Bronchial epithelial cell (primary cell): ENCODE data around the gene LDLRAD3. TPM values are rescaled to one million over a fixed set of nuclear protein-coding genes. Genes with fewer than 3 reads are reported as not detected.

Source experiments
- DNase-seq: peaks from one replicate; pipeline ENCODE4 v3.0.0-alpha.2; 2010; ENCODE audit warnings: low read depth
- FAIRE-seq: peaks from 2 replicates; lab custom pipeline; 2011; peaks lifted over from hg19 to GRCh38; lab: Jason Lieb, UNC
- H3K27me3 ChIP-seq: 2 replicates; pipeline ENCODE4 v1.5.1; 2011; ENCODE audit warnings: low read length; ENCODE audit not compliant: control insufficient read depth, insufficient read depth
- H3K36me3 ChIP-seq: 2 replicates; pipeline ENCODE4 v1.5.1; 2011; ENCODE audit warnings: low read length; ENCODE audit not compliant: control insufficient read depth, insufficient read depth
- H3K4me3 ChIP-seq: 2 replicates; pipeline ENCODE4 v1.5.1; 2011; ENCODE audit warnings: mild to moderate bottlenecking, low read depth, low read length, control low read depth
- total RNA-seq: library from RNA; depleted of rRNA; stranded (reverse); fragments of >200 nt; gene quantifications from 2 replicates; pipeline ENCODE4 v1.2.1, GENCODE V29; 2014
- TF ChIP-seq, protein P1 (sequence below): IDR thresholded peaks from 2 replicates; pipeline ENCODE4 v1.5.1; 2011; ENCODE audit warnings: mild to moderate bottlenecking, moderate library complexity, low read length, control low read depth, inconsistent platforms; ENCODE audit not compliant: insufficient read depth, severe bottlenecking

The LDLRAD3 gene, protein sequence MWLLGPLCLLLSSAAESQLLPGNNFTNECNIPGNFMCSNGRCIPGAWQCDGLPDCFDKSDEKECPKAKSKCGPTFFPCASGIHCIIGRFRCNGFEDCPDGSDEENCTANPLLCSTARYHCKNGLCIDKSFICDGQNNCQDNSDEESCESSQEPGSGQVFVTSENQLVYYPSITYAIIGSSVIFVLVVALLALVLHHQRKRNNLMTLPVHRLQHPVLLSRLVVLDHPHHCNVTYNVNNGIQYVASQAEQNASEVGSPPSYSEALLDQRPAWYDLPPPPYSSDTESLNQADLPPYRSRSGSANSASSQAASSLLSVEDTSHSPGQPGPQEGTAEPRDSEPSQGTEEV
- 4.7 and 6.3 TPM in 2 replicates for total RNA-seq

DNA sequence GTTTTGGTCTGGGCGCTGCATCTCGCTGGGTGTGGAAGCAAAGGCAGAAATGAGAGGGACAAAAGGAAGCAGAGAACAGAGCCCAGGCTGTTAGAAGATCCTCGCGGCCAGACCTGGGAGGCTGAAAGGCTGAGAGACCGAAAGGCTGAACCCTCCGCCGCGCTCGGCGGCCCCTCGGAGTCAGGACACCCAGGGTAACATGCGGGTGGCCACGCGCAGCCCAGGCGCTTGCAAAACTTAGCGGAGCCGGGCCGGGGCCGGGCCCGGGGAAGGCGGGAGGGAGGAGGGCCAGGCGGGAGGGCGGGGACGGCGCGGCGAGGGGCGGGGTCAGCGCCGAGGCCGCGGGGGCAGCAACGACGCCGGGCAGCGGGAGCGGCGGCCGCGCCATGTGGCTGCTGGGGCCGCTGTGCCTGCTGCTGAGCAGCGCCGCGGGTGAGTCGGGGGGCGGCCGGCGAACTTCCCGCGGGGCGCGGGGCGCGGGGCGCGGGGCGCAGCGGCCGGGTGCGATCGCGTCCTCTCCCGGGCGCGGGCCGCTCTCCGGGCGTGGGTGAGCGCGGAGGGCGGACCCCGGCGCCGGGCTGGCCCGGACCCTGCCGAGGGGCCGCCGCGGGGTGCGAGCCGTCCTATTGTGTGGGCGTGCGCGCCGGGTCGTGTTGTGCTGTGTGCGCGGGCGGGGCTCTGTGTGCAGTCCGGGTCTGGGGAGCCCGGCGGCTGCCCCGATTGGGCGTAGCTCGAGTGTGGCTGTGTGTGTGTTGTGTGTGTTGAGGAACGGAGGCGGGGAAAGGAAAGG lies at the start of gene LDLRAD3:
Gene LDLRAD3, plus strand, starts transcription at position 350 of the 790 bp plus-strand sequence. Its CDS starts 37 bp downstream, at position 387.
- TF ChIP-seq, protein P1, sequence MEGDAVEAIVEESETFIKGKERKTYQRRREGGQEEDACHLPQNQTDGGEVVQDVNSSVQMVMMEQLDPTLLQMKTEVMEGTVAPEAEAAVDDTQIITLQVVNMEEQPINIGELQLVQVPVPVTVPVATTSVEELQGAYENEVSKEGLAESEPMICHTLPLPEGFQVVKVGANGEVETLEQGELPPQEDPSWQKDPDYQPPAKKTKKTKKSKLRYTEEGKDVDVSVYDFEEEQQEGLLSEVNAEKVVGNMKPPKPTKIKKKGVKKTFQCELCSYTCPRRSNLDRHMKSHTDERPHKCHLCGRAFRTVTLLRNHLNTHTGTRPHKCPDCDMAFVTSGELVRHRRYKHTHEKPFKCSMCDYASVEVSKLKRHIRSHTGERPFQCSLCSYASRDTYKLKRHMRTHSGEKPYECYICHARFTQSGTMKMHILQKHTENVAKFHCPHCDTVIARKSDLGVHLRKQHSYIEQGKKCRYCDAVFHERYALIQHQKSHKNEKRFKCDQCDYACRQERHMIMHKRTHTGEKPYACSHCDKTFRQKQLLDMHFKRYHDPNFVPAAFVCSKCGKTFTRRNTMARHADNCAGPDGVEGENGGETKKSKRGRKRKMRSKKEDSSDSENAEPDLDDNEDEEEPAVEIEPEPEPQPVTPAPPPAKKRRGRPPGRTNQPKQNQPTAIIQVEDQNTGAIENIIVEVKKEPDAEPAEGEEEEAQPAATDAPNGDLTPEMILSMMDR, result no peak
- Histone ChIP-seq H3K4me3 (peak within 1 kb of the TSS; percentile 54), H3K27me3 (no peaks in the 10 kb centered on the region), H3K36me3 (no peaks in the 10 kb centered on the region)
- no peak for FAIRE-seq
- peak; percentile 48 for DNase-seq

DNA sequence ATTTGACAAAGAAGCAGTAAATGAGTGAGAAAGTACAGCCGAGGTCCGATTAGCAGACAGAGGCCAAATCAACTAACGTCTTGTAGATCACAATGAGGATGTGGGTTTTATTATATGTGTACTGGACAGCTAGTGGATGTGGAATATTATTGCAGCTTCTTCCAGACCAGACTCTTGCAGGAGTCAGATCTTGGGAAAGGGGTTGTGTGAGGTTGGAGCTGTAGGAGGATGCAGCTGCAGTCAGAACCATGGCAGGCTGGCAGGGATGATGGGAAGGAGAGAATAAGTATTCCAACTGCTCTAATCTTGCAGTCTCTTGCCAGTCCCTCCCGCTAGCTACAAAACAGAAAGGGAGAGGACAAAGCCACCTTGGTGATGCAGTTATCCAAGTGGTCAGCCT lies 46.8 kb upstream of the LDLRAD3 start:
- H3K27me3 ChIP-seq, result peaks cover 3% of the 10 kb centered on the region
- TF ChIP-seq, protein P1, result no peak
- H3K36me3 ChIP-seq, result no peaks in the 10 kb centered on the region
- DNase-seq, result no peak
- no peak overlapping the region for H3K4me3 ChIP-seq
- FAIRE-seq, result no peak

DNA sequence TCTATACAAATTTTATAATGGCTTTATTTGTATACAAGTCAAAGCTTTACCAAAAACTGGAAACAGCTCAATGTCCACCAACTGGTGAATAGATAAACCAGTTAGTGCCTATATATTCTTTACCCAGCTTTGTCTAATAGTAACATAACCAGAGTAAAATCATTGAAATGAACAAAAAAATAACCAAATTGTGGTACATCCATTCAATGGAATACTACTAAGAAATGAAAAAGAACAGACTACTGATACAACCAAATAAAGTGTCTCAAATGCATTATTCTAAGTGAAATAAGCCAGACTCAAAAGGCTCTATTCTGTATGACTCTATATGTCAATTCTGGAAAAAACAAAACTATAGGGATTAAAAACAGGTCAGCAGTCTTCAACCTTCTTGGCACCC lies 40.9 kb upstream of the LDLRAD3 start:
- Histone ChIP-seq H3K4me3 (no peak overlapping the region), H3K36me3 (no peaks in the 10 kb centered on the region), H3K27me3 (no peaks in the 10 kb centered on the region)
- FAIRE-seq (no peak), DNase-seq (no peak)
- TF ChIP-seq, protein P1, result no peak

DNA sequence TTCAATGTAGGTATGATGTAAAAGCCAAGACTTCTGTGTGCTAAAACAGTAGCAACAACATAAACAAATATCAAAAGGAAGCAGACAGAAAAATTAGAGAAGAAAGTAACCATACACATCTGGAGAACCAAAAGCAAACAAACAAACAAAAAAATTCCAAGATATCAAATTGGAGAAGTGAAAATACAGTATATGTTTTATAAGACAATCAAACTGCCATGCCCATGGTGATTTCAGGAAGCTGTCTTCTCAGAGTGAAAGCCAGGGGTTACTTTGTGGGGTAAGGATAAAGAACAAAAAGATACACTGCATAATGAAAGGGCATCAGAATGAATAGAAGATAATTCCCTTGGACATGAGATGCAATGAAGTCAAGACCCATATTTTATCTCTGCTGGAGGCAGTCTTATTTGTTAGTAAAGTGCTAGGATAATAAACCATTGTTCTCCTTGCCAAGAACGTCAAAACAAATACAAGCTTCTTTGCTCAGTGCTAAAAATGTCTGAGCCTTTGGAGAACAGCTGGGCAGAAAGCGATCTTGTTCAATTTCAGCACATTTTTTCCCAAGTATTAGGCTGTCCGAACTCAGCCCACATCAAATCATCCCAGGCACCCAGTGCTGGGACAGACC lies 38.1 kb upstream of the LDLRAD3 start:
- Histone ChIP-seq H3K27me3 (no peaks in the 10 kb centered on the region), H3K36me3 (no peaks in the 10 kb centered on the region), H3K4me3 (no peak overlapping the region)
- no peak for FAIRE-seq
- TF ChIP-seq, protein P1, result no peak
- no peak for DNase-seq

DNA sequence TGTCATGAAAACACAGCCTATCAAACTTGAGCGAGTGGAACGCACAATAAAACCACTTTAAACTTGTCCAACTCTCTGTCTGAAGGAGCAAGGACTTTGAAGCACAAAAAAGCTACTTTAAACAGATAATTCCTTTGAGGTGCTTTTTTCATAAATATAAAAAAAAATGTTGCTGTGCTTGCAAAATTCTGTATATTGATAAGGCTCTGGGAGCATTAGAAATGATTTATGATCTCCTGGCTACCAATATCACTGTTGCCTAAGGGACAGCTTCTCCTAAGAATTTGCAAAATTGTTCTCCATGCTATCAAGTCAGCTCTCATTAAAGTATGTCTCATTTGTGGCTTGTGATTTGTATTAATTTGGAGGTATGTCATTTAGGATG lies 37.6 kb upstream of the LDLRAD3 start:
- TF ChIP-seq, protein P1, result no peak
- FAIRE-seq (no peak), DNase-seq (no peak)
- Histone ChIP-seq H3K36me3 (no peaks in the 10 kb centered on the region), H3K27me3 (no peaks in the 10 kb centered on the region), H3K4me3 (no peak overlapping the region)
